SU-DHL-6 (cell line): ENCODE results near the gene INF2.

ENCODE experiments used
- CTCF ChIP-seq: fragments of 200-600 bp; sonication (generic); IDR thresholded peaks from one replicate; pipeline ENCODE4 v1.5.1; 2017; ENCODE audit warnings: antibody characterized with exemption, mild to moderate bottlenecking, low read length, moderate library complexity; ENCODE audit not compliant: insufficient read depth, poor library complexity, severe bottlenecking
- EZH2phosphoT487 ChIP-seq: fragments of 200-600 bp; sonication (generic), shearing (Covaris generic); conservative IDR thresholded peaks from 2 replicates; pipeline ENCODE4 v1.6.1; 2018; ENCODE audit warnings: mild to moderate bottlenecking, antibody characterized with exemption, low read length, moderate library complexity, mixed read lengths

DNA sequence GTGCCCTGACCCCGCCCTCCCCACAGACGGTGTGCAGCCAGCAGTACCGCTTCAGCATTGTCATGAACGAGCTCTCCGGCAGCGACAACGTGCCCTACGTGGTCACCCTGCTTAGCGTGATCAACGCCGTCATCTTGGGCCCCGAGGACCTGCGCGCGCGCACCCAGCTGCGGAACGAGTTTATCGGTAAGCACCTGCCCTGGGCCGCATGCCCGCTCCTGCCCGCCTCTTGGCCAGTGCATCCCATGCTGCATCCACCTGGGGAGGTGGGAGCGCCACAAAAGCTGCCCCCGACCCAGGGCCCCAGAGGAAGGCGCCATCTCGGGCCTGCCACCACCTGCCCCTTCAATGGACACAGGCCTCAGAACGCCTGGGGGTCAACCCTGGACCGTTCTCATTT, 13.9 kb downstream of the INF2 start:
- no peak for TF ChIP-seq CTCF
- no peak for TF ChIP-seq EZH2phosphoT487
